A204.1 (cell line): ENCODE data around the gene ASPM.
"Not testable (repeated sequence)": the region's sequence is repeated elsewhere in the genome, so short reads cannot be mapped to it uniquely, and the experiment has no call there.

Source experiments
- FAIRE-seq: peaks from 2 replicates; lab custom pipeline; 2012; peaks lifted over from hg19 to GRCh38; lab: Jason Lieb, UNC

ASPM gene

DNA sequence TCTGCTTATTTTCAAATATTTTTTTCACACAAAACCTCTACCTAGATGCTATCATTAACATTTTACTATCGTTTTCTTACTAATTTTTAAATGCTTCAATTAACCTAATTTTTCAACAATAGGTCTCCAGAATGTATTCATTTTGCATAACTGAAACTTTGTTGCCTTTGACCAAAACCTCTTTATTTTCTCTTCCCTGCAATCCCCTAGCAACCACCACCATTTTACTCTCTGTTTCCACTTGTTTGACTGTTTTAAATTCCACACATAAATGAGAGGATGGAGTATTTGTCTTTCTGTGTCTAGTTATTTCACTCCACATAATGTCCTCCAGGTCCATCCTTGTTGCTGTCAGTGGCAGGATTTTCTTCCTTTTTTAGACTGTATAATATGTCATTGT is 69.9 kb downstream of the ASPM start:
- no peak for FAIRE-seq

DNA sequence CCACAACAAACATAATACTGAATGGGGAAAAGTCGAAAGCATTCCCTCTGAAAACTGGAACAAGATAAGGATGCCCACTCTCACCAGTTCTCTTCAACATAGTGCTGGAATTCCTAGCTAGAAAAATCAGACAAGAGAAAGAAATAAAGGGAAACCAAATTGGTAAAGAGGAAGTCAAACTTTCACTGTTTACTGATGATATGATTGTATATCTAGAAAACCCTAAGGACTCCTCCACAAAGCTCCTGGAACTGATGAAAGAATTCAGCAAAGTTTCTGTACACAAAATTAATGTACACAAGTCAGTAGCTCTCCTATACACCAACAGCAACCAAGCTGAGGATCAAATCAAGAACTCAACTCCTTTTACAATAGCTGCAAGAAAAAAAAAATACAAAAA is 72.5 kb downstream of the ASPM start:
- FAIRE-seq: no peak

DNA sequence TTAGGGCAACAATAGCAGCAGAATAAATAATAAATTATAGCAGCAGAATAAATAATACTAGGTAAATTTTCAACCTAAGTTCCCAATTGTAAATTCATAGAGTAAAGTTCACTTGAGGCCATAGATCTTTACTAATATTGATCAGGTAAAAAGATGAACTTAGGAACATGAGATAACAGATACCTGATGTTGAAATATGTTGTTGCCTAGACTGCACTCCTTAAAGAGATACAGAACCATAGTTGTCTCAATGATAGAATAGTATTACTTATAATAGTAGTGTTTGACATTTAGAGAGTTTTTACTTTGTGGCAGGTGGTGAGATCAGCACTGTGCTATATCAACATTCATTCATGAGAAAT is 79.0 kb downstream of the ASPM start:
- FAIRE-seq: no peak

- peak; percentile 77 for FAIRE-seq
These were observed 79.6 kb downstream of the ASPM start, which contains the start of gene F13B for GRCh38 chr1:197066719-197067456. Gene F13B, minus strand, starts transcription at chr1:197067260. Its CDS starts 37 bp downstream, at chr1:197067223.

GRCh38 chr1:197066277-197066676 is 80.2 kb downstream of the ASPM start:
- no peak for FAIRE-seq

DNA sequence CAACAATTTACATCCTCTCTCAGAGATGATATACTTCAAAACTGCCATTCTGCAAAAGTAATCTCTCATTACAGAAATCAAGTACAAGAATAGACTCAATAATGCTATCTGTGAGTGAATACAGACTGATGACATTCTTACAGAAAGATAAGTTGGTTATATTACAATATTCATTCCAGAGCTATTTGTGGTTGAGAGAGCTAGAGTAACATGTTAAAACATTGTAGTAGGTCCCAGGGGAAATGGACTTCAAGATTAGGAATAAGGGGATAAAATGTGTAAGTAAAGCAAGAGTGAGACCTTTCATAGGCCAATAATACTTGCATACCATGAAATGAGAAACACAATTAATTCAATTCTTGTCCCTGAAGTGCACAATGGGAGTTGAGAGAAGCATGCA is 80.9 kb downstream of the ASPM start:
- no peak for FAIRE-seq

GRCh38 chr1:197063212-197063611 is 83.3 kb downstream of the ASPM start:
- FAIRE-seq: no peak

- no peak for FAIRE-seq
These were observed 83.8 kb downstream of the ASPM start for GRCh38 chr1:197062692-197063091.

GRCh38 chr1:197049100-197049499 is 97.4 kb downstream of the ASPM start:
- no peak for FAIRE-seq

DNA sequence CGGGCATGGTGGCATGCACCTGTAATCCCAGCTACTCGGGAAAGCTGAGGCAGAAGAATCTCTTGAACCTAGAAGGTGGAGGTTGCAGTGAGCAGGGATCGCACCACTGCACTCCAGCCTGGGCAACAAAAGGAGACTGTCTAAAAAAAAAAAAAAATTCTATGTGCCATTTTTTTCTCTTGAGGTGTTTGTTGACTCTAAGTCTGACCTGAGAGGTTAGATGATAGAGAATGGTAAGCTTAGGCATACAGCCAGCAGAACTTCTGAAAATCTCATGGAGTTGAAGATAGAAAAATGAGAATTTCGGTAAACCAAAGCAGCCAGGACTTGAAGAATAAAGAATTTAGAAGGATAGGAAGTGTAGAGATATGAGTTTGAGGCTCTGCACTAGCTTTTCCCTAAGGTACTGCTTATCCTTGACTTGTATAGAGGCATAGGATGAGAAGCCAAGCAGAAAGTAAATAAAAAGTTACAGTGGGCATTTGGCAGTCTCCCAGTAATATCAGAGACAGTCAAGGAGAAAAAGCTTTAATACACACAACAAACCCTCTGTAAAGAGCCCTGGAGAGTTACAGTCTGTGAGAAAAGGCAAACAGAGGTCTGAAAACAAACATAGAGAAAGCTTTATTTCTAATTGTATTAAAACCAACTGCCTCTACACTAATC is 103.7 kb downstream of the ASPM start:
- no peak for FAIRE-seq

DNA sequence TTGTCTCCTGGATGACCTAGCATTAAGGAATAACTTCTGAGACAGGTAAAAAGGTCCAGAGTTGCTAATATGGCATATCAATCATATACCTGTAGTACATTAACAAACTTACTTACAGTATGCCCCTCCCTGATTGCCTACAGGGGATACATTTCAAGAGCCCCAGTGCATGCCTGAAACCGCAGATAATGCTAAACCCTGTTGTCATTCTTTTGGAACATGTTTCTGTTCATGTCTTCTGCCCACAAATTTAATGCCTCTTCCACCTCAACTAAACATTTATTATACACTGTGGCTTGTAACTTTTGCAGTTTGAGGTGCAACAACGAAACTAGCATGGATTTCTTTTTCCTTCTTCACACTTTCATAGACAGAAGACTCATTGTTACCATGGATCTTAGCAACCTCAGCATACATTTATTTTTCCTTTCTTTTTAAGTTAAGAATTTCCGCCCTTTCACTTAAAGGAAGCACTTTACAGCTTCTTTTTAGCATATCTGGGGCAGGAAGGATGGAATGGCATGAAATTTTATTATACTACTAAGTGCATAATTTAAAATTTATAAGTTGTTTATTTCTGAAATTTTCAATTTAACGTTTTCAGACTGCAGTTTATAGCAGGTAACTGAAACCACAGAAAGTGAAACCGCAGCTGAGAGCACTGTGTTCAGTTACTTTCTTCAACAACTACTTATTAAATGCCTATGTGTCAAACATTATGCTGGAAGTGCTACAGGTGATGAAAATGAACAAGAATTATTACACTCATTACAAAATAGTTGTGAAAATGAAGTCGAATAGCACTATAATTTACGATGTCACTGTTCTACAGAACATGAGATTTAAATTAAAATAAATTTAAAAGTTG is 104.7 kb downstream of the ASPM start:
- no peak for FAIRE-seq

DNA sequence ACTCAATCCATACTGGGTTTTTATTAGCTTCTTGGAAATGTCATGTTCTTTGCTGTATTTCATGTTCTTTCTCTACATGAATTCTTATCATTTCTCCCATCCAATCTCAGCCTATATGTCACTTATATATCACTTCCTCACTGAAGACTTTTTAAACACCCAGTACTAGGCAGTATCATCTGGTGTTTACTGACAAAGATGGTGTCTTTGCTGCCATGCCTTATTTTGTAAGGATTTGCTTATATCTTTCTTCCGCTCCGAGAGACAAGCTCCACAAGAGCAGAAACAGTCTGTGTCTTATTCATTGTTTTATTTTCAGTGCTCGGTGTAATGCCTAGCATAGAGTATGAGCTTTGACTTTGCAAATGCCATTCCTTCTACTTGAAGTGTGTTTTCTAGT is 109.6 kb downstream of the ASPM start:
- FAIRE-seq: no peak

GRCh38 chr1:197034631-197035339 is 111.7 kb downstream of the ASPM start:
- not testable (repeated sequence) for FAIRE-seq
